Activated CD4-positive, alpha-beta T cell treated with anti-CD3 and anti-CD28 coated beads, Interleukin-2, amount 50 U/mL, for 16 hours (primary cell): ENCODE data around the gene AP1AR.

Experiments used
- DNase-seq: peaks from one replicate; pipeline ENCODE4 v3.0.0-alpha.2; 2020

Gene AP1AR

DNA sequence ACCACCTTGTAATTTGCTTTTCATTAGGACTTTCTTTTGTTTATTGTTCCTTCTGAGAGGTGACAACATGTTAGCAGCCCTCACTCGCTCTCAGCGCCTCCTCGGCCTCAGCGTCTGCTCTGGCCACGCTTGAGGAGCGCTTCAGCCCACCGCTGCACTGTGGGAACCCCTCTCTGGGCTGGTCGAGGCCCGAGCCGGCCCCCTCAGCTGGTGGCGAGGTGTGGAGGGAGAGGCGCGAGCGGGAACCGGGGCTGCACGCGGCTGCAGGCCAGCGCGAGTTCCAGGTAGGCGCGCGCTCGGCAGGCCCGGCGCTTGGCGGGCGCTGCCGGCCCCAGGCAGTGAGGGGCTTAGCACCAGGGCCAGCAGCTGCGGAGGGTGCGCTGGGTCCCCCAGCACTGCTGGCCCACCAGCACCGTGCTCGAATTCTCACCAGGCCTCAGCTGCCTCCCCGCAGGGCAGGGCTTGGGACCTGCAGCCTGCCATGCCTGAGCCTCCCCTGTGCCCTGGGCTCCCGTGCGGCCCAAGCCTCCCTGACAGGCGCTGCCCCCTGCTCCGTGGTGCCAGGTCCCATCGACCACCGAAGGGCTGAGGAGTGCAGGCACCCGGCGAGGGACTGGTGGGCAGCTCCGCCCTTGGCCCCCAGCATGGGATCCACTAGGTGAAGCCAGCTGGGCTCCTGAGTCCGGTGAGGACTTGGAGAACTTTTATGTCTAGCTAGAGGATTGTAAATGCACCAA is 9.2 kb upstream of the AP1AR start:
- no peak for DNase-seq

DNA sequence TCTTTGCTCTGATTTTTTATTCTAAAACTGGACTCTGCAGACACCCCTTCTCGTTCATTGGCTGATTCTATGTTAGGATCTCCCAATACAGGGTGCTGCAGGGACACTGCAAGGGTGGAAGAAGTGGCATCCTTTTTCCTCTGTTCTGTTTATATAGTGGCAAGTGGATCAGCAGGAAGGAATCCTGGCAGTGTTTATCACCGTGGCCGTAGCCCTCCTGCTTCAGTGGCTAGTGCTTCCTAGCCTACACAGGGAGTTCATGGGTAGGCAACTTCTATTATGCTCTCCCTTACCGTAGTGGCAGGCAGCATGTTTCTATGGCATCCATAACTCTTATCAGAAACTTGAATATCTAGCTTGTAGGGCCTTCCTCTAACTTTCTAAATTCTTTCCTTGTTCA is 6.4 kb upstream of the AP1AR start:
- DNase-seq = no peak

DNA sequence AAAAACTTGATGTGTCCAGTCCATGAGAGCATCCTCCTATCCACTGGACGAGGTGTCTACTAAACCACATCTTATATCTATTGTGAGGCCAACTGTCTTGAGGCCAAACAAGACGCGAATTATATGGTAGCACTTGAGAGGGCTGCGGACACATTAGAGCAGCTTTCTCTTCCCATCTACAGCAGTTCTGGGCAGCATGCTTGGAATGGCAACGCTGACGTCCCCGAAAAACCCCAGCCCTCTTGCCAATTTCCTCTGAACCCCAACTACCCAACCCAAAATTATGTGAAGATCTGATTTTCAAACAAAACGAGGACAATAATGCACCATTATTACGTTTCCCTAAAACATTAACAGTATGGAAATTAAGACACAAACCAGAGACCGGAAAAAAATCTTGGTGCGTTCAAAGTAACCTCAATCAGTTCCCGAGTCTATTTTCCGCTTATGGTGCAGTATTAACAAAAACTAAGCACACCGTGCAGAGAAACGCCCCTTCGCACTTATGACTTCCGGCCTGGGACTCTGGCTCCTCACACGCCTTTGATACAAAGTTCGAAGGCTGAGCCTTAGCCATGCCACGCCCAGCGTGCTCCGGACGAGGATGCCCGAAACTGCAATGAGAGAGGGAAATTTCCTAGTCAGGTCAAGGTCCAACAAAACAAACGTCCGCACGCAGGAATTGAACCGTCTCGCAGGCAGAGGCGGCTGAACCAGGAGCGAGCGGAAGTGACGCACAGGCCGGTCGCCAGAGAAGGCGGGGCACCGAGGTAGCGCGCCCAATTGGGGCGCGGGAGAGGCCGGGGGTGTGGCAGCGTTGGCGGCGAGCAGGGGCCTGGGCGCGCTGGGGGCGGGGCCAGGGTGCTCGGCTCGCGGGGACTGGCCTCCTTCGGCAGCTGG is 458 bp upstream of the AP1AR start:
- peak; percentile 98 for DNase-seq

DNA sequence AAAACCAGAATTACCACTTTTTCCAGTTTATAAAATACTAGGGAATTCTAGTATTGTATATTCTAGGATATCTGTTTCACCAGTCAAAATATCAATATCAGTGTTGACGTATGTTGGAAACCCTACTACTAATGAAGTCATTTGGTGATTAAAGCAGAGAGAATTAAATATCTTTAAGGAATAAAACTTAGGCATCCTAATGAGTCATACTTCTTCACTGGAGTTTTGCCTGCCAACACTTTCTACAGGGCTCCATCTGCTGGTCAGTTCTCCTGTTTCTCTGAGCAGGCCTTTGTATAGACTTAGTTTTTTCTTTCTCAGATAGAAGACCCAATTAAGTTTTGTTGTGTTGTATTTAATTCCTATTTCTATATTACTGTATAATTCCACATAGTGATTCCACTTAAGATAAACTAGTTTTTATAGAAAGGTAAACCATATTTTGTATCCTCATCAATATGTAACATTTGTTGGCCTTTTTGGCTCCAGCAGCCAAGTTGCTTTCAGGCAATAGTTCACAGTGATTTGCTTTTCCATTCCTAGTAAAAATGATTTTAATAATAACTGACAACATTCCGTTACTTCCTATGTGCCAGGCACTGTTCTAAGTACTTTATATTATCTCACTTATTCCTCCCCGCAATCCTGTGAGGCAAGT is 3.5 kb downstream of the AP1AR start:
- DNase-seq = peak; percentile 61

DNA sequence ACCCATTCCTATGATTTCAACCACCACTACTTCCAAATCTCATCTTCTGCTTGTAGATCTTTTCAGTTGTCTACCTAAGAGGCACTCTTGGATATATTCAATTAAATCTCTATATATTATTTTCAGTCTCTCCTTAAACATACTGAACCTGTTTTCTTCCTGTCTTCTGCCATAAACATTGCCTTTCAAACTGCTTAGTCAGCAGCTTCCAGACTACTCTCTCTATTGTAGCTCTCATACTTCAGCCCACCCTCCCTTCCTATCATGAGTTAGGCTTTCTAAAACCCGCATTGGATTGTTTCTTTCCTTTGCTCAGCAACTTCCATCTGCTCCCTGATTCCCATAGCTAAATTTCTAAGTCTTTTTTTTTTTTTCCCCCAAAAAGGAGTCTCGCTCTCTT is 4.5 kb downstream of the AP1AR start:
- DNase-seq = no peak

DNA sequence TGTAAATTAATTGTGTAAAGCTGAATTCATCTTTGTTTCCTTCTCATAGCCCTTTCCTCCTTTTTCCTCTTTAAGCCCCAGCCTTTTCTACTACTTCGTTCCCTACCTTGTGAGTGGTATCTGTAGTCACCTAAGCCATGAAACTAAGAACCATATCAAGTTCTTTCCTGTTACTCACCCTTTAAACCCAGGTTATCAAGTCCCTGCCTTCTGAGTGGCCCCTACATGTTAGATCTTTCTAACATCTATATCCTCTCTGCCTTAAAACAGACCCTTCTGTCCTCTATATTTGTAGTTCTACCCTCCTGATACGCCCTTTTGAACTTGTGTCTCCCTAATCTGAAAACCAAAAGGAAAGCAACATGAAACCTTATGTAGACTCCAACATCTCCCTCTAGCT is 7.2 kb downstream of the AP1AR start:
- no peak for DNase-seq

DNA sequence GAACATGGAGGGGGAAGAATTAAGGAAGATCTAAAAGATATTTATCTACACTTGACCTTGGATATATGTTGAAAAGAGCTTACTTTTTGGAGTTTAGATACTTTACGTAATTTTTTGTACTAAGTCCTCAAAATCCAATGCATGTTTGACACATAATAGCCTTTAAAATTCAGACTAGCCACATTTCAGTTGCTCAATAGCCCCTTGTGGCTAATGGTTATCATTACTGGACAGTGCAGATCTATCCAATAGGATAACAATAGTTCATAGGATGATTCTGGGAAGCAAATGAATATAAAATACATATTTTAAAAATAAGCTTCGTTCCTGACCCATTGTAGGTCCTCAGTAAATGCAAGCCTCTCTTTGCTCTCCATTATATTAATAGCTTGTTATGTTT is 13.8 kb downstream of the AP1AR start:
- no peak for DNase-seq

DNA sequence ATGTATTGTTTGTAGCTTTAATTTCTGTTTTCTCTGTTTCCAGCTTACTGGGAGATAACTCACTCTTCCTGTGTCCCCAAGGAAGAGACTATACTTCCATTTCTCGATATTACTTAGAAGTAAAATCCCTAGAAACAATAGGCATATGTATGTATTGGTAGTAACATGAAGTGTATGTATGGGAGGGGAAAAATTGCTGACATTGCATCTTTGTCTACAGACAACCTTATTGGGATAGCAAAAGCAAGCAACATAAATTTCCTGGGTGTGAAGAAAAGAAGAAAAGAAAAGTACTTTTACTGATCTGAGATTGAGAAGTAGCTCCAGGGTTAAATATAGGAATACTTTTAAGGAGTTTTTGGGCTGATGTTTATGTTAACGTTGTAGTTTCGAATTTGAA is 15.4 kb downstream of the AP1AR start:
- no peak for DNase-seq

DNA sequence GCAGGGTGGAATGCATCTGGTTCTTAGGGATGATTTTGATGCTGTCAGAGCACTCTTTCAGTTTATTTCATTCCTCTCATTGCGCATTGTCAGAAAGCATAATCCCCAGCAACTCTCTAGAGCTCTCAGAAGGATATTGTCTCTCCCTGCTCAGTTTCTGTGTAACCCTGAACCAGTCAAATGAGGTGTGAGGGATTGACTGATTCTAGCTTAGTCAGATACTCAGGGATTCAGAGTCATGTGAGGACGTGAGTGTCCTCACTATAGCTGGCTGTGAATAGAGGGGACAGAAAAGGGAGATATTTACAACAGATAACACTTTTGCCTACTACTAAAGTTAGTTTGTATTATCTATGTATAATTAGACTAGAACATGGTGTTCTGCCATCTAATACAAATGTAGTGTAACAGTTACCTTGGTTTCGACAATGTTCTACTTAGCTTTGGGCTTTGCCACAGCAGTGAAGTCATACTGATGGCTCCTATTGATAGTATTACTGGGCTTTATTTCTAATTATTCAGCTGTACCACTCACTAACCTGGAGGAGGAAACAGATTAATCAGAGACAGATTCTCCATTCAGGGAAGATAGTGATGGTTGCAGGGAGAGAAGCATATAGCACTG is 19.5 kb downstream of the AP1AR start:
- no peak for DNase-seq

DNA sequence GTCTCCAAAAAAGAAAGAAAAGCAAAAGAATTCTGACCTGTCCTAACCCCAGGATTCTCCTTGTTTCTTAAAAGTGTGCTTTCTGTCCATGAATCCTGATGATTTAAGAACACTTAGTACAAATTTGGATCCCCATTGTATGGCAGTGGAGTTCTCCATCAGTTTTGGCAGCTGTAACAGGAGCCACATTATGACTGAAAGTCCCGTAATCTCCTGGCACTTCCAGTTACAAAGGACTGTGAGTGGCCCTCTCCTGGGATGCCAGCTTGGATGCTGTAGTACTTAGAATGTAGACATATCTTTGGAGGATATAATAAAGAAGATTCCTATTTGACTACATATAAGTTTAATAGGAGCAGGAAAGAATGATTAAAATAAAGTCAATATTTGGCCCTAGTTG is 20.6 kb downstream of the AP1AR start:
- no peak for DNase-seq

DNA sequence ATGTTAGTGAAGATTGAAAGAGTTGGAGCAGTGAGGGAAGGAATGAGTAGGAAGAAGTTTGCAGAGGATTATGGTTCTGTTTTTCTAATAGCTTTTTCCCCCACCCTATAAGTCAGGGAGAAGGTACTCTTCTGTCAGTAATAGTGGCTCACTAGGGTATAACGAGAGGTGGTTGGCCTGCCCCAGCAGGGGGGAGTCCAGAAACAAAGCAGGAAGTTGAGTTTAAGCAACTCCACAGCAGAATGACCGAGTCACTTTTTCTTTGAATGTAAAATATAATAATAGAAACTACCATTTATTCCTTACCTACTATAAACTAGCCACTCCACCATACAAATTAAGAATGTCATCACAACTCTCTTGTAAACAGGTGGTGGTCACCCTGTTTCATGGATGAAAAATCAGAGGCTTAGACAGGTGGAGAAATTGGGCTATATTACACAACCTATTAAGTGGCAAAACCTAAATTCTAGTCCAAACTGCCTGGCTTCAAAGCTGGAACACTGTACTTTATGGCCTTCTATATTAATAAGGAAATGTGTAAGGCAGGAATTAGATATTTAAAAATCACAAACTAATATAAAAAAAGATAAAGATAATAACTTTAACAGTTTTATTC is 21.9 kb downstream of the AP1AR start:
- DNase-seq = no peak

DNA sequence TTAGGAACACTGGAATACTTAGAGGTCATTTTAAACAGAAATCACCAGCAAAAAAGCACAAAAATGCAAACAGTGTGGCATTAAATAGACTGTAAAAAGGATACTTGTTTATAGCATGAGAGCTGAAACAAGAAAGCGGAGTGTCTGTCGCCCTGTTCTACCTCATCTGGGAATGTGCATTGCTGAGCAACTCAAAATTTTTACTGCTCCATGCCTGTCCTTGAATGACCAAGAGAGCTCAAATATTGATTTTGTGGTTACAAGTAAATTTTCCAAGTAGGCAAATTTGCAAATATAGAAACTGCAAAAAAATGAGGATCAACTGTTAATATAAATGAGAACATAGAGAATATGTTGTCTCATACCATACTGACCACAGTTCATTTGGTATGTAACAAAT is 25.5 kb downstream of the AP1AR start:
- no peak for DNase-seq

DNA sequence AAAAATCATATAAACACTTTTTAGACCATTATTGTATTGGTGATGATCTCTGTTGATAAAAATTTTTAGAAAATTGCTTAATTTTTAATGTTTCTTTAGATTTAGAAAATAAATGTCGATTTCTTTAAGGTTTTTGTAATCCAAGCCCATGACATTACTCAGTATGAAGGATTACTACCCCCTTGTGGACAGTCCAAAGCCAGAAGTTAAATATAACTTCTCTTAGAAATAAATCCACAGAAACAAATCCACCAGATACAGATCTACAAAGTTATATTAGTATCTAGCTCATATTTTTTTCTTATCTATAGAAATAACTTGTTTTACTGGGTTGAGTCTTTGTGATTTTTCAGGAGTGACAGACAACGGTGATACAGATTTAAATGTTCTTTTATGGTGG is 35.2 kb downstream of the AP1AR start:
- DNase-seq = no peak

DNA sequence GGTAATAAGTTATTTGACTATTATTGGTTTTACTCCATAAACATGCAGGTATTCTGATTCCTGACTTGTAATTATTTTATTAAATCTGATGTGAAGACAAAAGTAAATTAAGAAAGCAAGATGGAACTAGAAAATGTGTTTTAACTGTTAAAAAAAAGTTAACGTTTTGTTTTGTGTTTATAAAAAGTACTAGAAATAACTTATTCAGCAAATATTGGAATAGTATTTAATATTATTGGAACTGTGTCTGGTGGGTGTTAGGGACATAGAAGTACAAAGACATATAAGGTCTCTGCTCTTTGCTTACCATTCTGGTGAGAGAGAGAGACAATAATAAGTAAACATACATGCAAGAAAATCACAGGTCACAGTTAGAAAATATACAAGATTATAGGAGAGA is 38.5 kb downstream of the AP1AR start:
- no peak for DNase-seq

DNA sequence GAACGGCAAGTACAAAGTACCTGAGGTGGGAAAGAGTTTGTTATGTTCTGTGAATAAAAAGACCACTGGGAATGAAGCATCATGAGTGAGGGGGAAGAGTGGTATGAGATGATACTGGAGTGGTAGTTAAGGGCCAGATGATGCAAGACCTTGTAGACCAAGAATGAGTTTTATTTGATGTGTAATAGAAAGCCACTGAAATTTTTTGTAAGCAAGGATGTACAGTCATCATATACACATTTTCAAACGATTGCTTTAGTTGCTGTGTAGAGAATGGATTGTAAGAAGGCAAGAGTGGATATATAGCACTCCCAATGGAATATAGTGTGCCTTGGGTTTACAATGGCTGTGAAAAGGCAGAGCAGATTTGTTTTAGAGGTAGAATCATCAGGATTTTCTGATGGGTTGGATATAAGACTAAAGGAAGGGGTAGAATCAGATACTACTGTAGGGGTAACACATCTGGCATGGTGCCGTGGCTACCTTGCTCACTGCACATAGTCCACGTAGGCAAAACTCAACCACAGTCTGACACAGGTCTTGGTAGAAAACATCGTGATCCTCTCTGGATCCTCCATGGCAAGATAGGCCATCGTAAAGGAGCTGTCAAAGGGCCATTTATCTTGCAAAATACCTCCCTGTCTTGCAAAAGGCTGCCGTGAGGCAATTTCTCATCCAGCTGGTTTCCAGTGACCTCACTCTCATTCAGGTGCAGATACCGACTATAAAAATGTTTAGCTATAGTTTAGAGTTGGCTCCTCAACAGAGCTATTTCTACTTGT is 39.2 kb downstream of the AP1AR start:
- no peak for DNase-seq

DNA sequence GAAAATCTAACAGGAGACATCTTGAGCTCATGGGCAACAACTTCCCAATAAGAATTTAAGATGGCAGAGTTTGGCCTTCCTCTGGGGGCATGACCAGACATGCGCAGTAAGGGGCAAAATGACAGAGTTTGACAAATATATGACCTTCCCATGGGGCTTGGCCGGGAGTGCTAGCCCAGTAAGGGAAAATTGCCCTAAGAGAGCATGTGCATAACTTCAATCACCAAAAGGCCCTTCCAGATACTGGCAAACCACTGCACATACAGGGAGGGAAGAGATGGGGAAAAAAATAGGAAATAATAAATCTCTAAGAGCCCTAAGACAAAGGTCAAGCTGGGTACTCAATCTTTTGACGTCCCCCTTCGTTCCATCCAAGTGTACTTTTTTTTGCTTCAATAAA is 40.7 kb downstream of the AP1AR start:
- no peak for DNase-seq

DNA sequence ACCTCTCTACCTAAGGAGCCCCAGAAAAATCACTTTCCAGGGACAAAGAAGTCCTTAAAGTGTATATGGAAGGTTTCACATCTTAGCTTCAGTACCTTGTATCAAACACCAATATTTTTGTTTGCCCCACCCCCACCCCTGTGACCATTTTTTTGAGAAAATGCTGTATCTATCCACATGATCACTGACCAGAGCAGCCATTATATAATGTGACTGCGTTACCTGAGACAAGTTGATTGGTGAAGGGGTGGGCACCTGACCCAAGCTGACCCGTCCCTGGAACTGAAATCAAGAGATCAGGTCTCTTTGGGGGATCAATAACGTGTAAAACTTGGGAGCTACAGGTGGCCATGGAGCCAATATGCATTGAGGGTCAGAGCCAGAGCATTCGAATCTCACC is 43.4 kb downstream of the AP1AR start:
- no peak for DNase-seq

DNA sequence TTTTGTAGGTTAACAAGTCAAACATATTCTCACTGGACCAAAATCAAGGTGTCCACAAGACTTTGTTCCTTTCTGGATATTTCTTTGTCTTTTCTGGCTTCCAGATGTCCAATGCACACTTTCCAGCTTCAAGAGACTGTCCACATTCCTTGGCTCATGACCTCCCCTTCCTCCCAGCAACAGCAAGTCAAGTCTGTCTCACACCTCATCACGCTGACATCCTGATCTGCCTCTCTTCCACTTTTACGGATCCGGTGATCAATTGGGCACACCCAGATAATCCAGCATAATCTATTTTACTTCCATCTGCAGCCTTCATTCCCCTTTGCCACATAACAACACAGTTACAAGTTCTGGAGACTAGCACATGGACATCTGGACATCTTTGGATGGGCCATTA is 44.5 kb downstream of the AP1AR start:
- DNase-seq = no peak

DNA sequence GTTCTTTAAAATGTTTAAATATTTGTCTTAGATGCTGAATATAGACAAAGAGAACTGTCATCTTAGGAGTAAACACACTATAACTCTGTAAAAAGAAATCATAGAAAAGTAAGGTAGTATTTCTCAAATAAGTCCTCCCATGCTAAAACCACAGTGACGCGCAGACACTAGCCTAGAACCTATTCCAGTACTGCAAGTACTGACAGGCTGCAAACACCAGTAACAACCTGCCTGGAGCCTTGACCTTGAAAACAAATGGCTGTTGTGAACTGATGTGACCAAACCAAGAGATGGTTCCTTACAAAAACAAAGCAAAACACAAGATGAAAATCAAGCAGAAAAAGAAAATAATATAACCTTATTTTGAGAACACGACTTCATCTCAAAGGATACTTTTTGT is 45.6 kb downstream of the AP1AR start:
- DNase-seq = no peak

DNA sequence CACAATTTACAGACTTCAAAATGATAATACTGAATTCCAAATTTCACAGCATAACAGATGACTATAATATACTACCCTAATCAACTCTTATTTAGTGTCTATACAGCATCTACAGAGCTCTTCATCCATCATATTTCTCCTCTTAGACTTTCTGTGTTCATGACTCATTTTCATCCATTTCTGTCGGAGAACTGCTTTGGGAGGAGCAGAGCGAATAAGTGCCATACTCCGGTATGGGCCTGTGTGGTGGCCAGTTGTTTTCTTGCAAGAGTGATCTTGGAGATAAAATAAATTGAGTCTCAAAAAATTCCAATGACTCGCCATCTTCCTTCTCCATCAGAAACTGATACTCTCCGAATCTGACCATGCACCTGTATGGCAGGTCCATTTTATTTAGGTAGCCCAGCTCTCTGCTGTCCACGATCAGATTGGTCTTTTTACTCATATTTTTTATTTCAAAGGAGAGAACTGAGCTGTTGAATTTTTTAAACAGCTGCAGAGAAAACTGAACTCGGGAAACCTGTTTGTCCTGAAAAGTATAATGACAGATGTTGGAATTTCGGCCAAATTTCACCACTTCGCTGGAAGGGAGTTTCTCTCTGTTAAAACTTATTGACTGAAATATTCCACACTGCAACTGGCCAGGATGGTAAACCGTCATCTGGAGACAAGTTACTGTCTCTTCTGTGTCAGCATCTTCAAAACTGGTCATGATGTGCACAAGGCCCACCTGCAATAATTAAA is 46.3 kb downstream of the AP1AR start:
- no peak for DNase-seq
